HepG2 (cell line): Measurements from ENCODE around the gene PRRT2. TPM values are rescaled to one million over a fixed set of nuclear protein-coding genes. Genes with fewer than 3 reads are reported as not detected.

ENCODE experiments used
- FLYWCH1 ChIP-seq: sonication (generic); formaldehyde crosslinking; IDR thresholded peaks from 2 replicates; pipeline ENCODE4 v1.8.1; 2023; ENCODE audit warnings: mild to moderate bottlenecking, missing genetic modification reagents
- FOXA3 ChIP-seq: IDR thresholded peaks from 2 replicates; pipeline ENCODE4 v1.6.1; 2016; ENCODE audit warnings: missing genetic modification reagents, missing compliant biosample characterization
- HOXA5 ChIP-seq: sonication (generic); formaldehyde crosslinking; IDR thresholded peaks from 2 replicates; pipeline ENCODE4 v1.4.0; 2020; ENCODE audit warnings: missing genetic modification reagents
- IKZF1 ChIP-seq: fragments of 450-650 bp; IDR thresholded peaks from 2 replicates; pipeline ENCODE4 v1.7.1; 2016
- JDP2 ChIP-seq: sonication (generic); formaldehyde crosslinking; IDR thresholded peaks from 2 replicates; pipeline ENCODE4 v1.8.1; 2022; ENCODE audit warnings: missing genetic modification reagents, borderline replicate concordance
- PRMT3 ChIP-seq: sonication (generic); formaldehyde crosslinking; IDR thresholded peaks from 2 replicates; pipeline ENCODE4 v1.8.1; 2022; ENCODE audit warnings: low read depth, mild to moderate bottlenecking, moderate library complexity, missing genetic modification reagents, borderline replicate concordance
- RFX3 ChIP-seq: IDR thresholded peaks from 2 replicates; pipeline ENCODE4 v1.6.1; 2016; ENCODE audit warnings: missing biosample characterization, missing genetic modification reagents
- ZNF17 ChIP-seq: sonication (generic); formaldehyde crosslinking; IDR thresholded peaks from 2 replicates; pipeline ENCODE4 v1.5.0; 2020; ENCODE audit warnings: mild to moderate bottlenecking, missing genetic modification reagents
- ZNF615 ChIP-seq: sonication (generic); formaldehyde crosslinking; IDR thresholded peaks from 2 replicates; pipeline ENCODE4 v1.5.0; 2020; ENCODE audit warnings: mild to moderate bottlenecking, missing genetic modification reagents, borderline replicate concordance
- polyA plus RNA-seq, 8 experiments: library from polyadenylated mRNA; depleted of rRNA in 3 of 8; stranded (reverse) in 7 of 8; unstranded in 1 of 8; fragments of >200 nt; fragmentation: Illumina TruSeq in 4 of 8; extraction: Trizol in 4 of 8; gene quantifications; 2 replicates each; pipeline versions ENCODE4 v1.2.1 to v1.2.3, GENCODE V29; 2011 to 2016; ENCODE audit warnings: low read depth in 4 of 8, missing spikeins in 1 of 8, mixed read lengths in 1 of 8; ENCODE audit not compliant: insufficient read depth in 1 of 8
- total RNA-seq, 5 experiments: library from RNA; depleted of rRNA; stranded (reverse); fragments of >200 nt; fragmentation: Illumina TruSeq; extraction: Trizol; gene quantifications; 2 replicates each; pipeline ENCODE4 v1.2.3, GENCODE V29; 2016; ENCODE audit warnings: low read depth in 1 of 5
- TF ChIP-seq, protein P1 (sequence below): sonication (generic); formaldehyde crosslinking; IDR thresholded peaks from 2 replicates; pipeline ENCODE4 v1.9.0; 2021; ENCODE audit warnings: missing genetic modification reagents, borderline replicate concordance
- TF ChIP-seq, protein P2 (sequence below): conservative IDR thresholded peaks from 2 replicates; pipeline ENCODE4 v1.6.1; 2018; ENCODE audit warnings: missing genetic modification reagents
- TF ChIP-seq, protein P3 (sequence below): sonication (generic); formaldehyde crosslinking; IDR thresholded peaks from 2 replicates; pipeline ENCODE4 v1.4.0; 2020; ENCODE audit warnings: low read depth, missing genetic modification reagents
- TF ChIP-seq, protein P4 (sequence below): sonication (generic); formaldehyde crosslinking; IDR thresholded peaks from 2 replicates; pipeline ENCODE4 v1.5.0; 2020; ENCODE audit warnings: missing genetic modification reagents, mild to moderate bottlenecking, borderline replicate concordance
- TF ChIP-seq, protein P5 (sequence below): IDR thresholded peaks from 2 replicates; pipeline ENCODE4 v1.6.1; 2016
- TF ChIP-seq, protein P6 (sequence below): sonication (generic); formaldehyde crosslinking; IDR thresholded peaks from 2 replicates; pipeline ENCODE4 v1.4.0; 2020; ENCODE audit warnings: missing genetic modification reagents
- TF ChIP-seq, protein P7 (sequence below): sonication (generic); formaldehyde crosslinking; IDR thresholded peaks from 2 replicates; pipeline ENCODE4 v1.4.0; 2020; ENCODE audit warnings: missing genetic modification reagents, borderline replicate concordance

The PRRT2 gene
- total and polyA plus RNA-seq, 2 of the 13 experiments (the other 11 are each of a cell fraction or from before 2014, with no cell fraction given) = 0.51 to 1.1 TPM

DNA sequence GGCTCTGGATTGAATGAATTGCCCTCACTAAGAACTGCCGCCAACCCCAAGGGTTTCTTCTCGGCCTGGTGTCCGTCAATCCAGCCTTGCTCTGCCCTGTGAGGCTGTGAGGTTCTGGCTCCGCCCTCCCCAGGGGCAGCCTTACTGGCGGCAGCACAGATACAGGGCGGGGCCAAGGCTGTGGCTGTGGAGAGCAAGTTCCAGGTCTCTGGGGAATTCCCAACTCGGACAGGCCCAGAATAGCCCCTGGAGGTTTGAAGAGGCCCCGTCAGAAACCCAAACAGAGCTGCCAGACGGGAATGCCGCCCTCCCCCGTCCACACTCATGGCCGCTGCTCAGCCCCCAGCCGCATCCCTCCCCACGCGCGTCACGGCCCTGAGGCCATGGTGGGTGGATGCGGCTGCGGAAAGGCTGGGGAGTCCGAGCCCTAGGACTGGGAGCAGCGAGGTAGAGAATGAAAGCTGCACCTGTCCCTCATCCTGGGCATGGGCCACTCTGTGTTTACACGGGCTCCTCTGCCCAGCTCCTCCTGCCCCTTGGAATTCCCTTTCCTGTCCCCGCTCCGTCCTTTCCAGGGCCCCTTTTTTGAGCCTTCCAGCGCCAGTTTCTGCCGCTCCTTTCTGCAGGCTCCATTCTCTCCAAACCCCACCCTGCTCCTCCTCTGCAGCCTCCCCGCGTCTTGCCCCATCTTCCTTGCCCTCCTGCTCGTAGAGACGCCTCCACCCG, 660 bp upstream of the PRRT2 start (continued):
- TF ChIP-seq, protein P1, sequence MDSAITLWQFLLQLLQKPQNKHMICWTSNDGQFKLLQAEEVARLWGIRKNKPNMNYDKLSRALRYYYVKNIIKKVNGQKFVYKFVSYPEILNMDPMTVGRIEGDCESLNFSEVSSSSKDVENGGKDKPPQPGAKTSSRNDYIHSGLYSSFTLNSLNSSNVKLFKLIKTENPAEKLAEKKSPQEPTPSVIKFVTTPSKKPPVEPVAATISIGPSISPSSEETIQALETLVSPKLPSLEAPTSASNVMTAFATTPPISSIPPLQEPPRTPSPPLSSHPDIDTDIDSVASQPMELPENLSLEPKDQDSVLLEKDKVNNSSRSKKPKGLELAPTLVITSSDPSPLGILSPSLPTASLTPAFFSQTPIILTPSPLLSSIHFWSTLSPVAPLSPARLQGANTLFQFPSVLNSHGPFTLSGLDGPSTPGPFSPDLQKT (CRISPR knock-in tag) = no peak
- TF ChIP-seq, protein P2, sequence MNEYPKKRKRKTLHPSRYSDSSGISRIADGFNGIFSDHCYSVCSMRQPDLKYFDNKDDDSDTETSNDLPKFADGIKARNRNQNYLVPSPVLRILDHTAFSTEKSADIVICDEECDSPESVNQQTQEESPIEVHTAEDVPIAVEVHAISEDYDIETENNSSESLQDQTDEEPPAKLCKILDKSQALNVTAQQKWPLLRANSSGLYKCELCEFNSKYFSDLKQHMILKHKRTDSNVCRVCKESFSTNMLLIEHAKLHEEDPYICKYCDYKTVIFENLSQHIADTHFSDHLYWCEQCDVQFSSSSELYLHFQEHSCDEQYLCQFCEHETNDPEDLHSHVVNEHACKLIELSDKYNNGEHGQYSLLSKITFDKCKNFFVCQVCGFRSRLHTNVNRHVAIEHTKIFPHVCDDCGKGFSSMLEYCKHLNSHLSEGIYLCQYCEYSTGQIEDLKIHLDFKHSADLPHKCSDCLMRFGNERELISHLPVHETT (CRISPR knock-in tag) = peak; percentile 47; the same call in 1 of the 2 replicates
- TF ChIP-seq FOXA3 (peak; percentile 53), JDP2 (CRISPR knock-in tag) (no peak), PRMT3 (CRISPR knock-in tag) (no peak), RFX3 (CRISPR knock-in tag) (no peak), ZNF615 (CRISPR knock-in tag) (peak; percentile 43; the same call in 1 of the 2 replicates), HOXA5 (no peak), FLYWCH1 (CRISPR knock-in tag) (no peak), IKZF1 (no peak), ZNF17 (CRISPR knock-in tag) (no peak)
- TF ChIP-seq, protein P3, sequence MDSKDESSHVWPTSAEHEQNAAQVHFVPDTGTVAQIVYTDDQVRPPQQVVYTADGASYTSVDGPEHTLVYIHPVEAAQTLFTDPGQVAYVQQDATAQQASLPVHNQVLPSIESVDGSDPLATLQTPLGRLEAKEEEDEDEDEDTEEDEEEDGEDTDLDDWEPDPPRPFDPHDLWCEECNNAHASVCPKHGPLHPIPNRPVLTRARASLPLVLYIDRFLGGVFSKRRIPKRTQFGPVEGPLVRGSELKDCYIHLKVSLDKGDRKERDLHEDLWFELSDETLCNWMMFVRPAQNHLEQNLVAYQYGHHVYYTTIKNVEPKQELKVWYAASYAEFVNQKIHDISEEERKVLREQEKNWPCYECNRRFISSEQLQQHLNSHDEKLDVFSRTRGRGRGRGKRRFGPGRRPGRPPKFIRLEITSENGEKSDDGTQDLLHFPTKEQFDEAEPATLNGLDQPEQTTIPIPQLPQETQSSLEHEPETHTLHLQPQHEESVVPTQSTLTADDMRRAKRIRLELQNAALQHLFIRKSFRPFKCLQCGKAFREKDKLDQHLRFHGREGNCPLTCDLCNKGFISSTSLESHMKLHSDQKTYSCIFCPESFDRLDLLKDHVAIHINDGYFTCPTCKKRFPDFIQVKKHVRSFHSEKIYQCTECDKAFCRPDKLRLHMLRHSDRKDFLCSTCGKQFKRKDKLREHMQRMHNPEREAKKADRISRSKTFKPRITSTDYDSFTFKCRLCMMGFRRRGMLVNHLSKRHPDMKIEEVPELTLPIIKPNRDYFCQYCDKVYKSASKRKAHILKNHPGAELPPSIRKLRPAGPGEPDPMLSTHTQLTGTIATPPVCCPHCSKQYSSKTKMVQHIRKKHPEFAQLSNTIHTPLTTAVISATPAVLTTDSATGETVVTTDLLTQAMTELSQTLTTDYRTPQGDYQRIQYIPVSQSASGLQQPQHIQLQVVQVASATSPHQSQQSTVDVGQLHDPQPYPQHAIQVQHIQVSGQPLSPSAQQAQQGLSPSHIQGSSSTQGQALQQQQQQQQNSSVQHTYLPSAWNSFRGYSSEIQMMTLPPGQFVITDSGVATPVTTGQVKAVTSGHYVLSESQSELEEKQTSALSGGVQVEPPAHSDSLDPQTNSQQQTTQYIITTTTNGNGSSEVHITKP (CRISPR knock-in tag) = no peak
- TF ChIP-seq, protein P4, sequence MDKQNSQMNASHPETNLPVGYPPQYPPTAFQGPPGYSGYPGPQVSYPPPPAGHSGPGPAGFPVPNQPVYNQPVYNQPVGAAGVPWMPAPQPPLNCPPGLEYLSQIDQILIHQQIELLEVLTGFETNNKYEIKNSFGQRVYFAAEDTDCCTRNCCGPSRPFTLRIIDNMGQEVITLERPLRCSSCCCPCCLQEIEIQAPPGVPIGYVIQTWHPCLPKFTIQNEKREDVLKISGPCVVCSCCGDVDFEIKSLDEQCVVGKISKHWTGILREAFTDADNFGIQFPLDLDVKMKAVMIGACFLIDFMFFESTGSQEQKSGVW (CRISPR knock-in tag) = no peak
- TF ChIP-seq, protein P5, sequence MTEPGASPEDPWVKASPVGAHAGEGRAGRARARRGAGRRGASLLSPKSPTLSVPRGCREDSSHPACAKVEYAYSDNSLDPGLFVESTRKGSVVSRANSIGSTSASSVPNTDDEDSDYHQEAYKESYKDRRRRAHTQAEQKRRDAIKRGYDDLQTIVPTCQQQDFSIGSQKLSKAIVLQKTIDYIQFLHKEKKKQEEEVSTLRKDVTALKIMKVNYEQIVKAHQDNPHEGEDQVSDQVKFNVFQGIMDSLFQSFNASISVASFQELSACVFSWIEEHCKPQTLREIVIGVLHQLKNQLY (CRISPR knock-in tag) = 0 out of 2 replicates have a peak, but pooled peaks have one; percentile 5
- TF ChIP-seq, protein P6, sequence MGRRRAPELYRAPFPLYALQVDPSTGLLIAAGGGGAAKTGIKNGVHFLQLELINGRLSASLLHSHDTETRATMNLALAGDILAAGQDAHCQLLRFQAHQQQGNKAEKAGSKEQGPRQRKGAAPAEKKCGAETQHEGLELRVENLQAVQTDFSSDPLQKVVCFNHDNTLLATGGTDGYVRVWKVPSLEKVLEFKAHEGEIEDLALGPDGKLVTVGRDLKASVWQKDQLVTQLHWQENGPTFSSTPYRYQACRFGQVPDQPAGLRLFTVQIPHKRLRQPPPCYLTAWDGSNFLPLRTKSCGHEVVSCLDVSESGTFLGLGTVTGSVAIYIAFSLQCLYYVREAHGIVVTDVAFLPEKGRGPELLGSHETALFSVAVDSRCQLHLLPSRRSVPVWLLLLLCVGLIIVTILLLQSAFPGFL (CRISPR knock-in tag) = 0 out of 2 replicates have a peak, but pooled peaks have one; percentile 79
- TF ChIP-seq, protein P7, sequence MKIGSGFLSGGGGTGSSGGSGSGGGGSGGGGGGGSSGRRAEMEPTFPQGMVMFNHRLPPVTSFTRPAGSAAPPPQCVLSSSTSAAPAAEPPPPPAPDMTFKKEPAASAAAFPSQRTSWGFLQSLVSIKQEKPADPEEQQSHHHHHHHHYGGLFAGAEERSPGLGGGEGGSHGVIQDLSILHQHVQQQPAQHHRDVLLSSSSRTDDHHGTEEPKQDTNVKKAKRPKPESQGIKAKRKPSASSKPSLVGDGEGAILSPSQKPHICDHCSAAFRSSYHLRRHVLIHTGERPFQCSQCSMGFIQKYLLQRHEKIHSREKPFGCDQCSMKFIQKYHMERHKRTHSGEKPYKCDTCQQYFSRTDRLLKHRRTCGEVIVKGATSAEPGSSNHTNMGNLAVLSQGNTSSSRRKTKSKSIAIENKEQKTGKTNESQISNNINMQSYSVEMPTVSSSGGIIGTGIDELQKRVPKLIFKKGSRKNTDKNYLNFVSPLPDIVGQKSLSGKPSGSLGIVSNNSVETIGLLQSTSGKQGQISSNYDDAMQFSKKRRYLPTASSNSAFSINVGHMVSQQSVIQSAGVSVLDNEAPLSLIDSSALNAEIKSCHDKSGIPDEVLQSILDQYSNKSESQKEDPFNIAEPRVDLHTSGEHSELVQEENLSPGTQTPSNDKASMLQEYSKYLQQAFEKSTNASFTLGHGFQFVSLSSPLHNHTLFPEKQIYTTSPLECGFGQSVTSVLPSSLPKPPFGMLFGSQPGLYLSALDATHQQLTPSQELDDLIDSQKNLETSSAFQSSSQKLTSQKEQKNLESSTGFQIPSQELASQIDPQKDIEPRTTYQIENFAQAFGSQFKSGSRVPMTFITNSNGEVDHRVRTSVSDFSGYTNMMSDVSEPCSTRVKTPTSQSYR (CRISPR knock-in tag) = no peak; the same call in 1 of the 2 replicates
